ENCODE measurements around the gene TRAPPC12.

- TF ChIP-seq FOXP1 (CRISPR knock-in tag; IDR thresholded peaks at IDR 0.05; ENCODE audit: borderline replicate concordance) (no peak), CTCF (IDR thresholded peaks at IDR 0.05) (no peak), NR3C1 (CRISPR knock-in tag; conservative IDR thresholded peaks at IDR 0.05; ENCODE audit: low read depth) (no peak), ATF1 (CRISPR knock-in tag; IDR thresholded peaks at IDR 0.05) (no peak), FOXJ3 (CRISPR knock-in tag; IDR thresholded peaks at IDR 0.05; ENCODE audit: borderline replicate concordance) (no peak), NFYB (CRISPR knock-in tag; conservative IDR thresholded peaks at IDR 0.05; ENCODE audit: low read depth) (no peak)
Measured at GRCh38 chr2:3513026-3513810, 133.7 kb downstream of the TRAPPC12 start.
